Erythroblast (primary cell): ENCODE data around the gene SOBP.

Experiments used
- GATA1 ChIP-seq: IDR thresholded peaks from 2 replicates; pipeline ENCODE4 v1.6.1; 2011; ENCODE audit warnings: low read depth, mild to moderate bottlenecking, control low read depth, low read length, moderate library complexity
- POLR2A ChIP-seq: IDR thresholded peaks from 2 replicates; pipeline ENCODE4 v1.6.1; 2011; ENCODE audit warnings: mild to moderate bottlenecking, low read length

- TF ChIP-seq POLR2A, result no peak
- TF ChIP-seq GATA1, result no peak
Measured at GRCh38 chr6:107511511-107511993, 21.6 kb downstream of the SOBP start.
